ENCODE results near the gene TRMT11. TPM values are rescaled to one million over a fixed set of nuclear protein-coding genes. Genes with fewer than 3 reads are reported as not detected.
"Not testable (repeated sequence)": the region's sequence is repeated elsewhere in the genome, so short reads cannot be mapped to it uniquely, and the experiment has no call there.

Gene TRMT11
- total RNA-seq, 3 donors from 2014 or later (not counting 1 experiment from before 2014, with no cell fraction given) = 12.2 to 16.6 (median 12.7) TPM

DNA sequence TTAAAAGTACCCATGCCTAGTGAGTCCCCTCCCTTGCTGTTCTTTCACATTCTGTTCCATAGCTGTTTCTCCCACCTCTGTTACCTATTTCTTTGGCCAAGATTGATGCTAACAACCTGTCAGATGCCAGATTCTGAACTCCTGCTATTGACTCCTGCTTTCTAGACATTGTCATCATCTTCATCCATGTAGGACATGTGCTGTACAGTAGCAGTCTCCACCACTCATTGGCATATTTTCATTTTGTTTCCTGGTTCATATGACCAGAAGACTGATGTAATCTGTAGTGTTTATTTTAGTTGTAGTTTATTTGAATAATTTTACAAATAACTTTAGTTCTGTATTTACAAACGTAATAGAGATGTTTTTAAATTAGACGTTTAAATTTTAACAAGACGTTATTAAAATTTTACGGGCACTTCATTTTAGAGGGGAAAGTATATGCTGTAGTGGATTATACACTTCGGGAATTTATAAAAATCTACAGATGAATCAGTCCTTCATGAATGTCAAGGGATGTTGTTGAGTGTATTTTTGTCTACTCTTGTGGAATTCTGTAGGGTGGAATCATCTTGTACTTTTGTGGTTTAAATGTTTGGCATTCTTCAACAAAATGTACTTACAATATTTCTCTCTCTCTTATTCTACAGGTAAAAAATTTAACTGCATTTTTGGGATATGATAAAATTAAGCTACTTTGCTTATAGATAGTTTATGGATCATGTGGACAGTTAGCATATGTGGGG lies 34.1 kb downstream of the TRMT11 start:
- intact Hi-C loops (cut with micrococcal nuclease) = no loop called here
- H3K27ac Mint-ChIP-seq = no peak overlapping the region
- DNase-seq (no peak), ATAC-seq (no peak)
- Histone ChIP-seq H3K36me3 (ENCODE audit: control insufficient read depth, insufficient read depth, low read length) (peaks cover 46% of the 10 kb centered on the region), H3K27ac (ENCODE audit: low read length) (no peak overlapping the region), H3K4me1 (ENCODE audit: control insufficient read depth, insufficient read depth, low read length) (no peaks in the 10 kb centered on the region), H3K9me3 (ENCODE audit: control insufficient read depth, insufficient read depth, low read length) (no peaks in the 10 kb centered on the region), H3K27me3 (ENCODE audit: control insufficient read depth, insufficient read depth, low read length) (no peaks in the 10 kb centered on the region), H3K4me3 (ENCODE audit: low read length) (no peak overlapping the region)
- H3K27me3 Mint-ChIP-seq (ENCODE audit: low read depth in 2 of 2) = no peaks in the 10 kb centered on the region
- 93% methylated on average over 4 of the region's 5 CpGs for WGBS (ENCODE audit: insufficient coverage)
- H3K4me1 Mint-ChIP-seq = no peaks in the 10 kb centered on the region
- H3K9me3 Mint-ChIP-seq = no peaks in the 10 kb centered on the region
- H3K4me3 Mint-ChIP-seq = no peak overlapping the region
- peaks cover 14% of the 10 kb centered on the region for H3K36me3 Mint-ChIP-seq
- TF ChIP-seq, protein P1, sequence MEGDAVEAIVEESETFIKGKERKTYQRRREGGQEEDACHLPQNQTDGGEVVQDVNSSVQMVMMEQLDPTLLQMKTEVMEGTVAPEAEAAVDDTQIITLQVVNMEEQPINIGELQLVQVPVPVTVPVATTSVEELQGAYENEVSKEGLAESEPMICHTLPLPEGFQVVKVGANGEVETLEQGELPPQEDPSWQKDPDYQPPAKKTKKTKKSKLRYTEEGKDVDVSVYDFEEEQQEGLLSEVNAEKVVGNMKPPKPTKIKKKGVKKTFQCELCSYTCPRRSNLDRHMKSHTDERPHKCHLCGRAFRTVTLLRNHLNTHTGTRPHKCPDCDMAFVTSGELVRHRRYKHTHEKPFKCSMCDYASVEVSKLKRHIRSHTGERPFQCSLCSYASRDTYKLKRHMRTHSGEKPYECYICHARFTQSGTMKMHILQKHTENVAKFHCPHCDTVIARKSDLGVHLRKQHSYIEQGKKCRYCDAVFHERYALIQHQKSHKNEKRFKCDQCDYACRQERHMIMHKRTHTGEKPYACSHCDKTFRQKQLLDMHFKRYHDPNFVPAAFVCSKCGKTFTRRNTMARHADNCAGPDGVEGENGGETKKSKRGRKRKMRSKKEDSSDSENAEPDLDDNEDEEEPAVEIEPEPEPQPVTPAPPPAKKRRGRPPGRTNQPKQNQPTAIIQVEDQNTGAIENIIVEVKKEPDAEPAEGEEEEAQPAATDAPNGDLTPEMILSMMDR (IDR thresholded peaks at IDR 0.05) = no peak

DNA sequence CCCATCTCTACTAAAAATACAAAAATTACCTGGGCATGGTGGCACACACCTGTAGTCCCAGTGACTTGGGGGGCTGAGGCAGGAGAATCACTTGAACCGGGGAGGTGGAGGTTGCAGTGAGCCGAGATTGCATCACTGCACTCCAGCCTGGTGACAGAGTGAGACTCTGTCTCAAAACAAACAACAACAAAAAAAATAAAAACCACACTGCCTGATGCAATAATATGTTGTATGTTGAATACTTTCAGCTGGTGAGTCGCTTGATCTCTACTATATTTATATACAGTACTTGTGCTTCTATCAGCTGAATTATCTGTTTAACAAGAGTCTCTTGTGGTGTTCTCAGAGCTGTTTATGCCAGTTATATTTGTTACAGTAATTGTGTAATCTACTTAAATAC lies 37.1 kb downstream of the TRMT11 start:
- H3K9me3 ChIP-seq (ENCODE audit: control insufficient read depth, insufficient read depth, low read length); H3K27ac Mint-ChIP-seq; H3K9me3 Mint-ChIP-seq; H3K4me1 ChIP-seq (ENCODE audit: control insufficient read depth, insufficient read depth, low read length); H3K4me3 ChIP-seq (ENCODE audit: low read length); ATAC-seq; H3K27me3 ChIP-seq (ENCODE audit: control insufficient read depth, insufficient read depth, low read length); H3K27me3 Mint-ChIP-seq (ENCODE audit: low read depth in 2 of 2); DNase-seq; intact Hi-C loops (cut with micrococcal nuclease); H3K4me1 Mint-ChIP-seq; H3K4me3 Mint-ChIP-seq; H3K27ac ChIP-seq (ENCODE audit: low read length): not testable (repeated sequence)
- H3K36me3 Mint-ChIP-seq = peaks cover 13% of the 10 kb centered on the region
- WGBS (ENCODE audit: insufficient coverage) = 100% methylated on average over 2 of the region's 3 CpGs
- H3K36me3 ChIP-seq (ENCODE audit: control insufficient read depth, insufficient read depth, low read length) = peaks cover 48% of the 10 kb centered on the region

DNA sequence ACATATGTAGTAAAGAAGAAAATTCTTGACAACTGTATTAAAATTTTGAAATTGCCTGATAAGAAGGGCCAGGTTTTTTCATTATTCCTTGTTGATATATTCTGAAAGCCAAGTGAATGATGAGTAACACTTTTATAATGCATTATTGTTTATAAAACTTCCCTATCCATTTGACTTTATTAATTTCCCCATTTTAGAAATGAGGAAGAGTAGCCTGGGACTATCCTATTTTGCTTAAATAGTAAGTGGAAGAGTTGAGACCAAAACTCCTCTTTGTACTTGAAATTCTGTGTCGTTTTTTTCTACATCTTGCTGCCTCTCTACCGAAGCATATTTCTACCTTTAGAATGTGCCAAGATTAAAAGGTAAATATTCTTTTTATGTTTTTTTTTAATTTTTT lies 39.7 kb downstream of the TRMT11 start:
- TF ChIP-seq, protein P1 (IDR thresholded peaks at IDR 0.05) = no peak
- no peak overlapping the region for H3K4me3 ChIP-seq (ENCODE audit: low read length)
- DNase-seq (no peak), ATAC-seq (no peak)
- no peaks in the 10 kb centered on the region for H3K27me3 ChIP-seq (ENCODE audit: control insufficient read depth, insufficient read depth, low read length)
- peaks cover 39% of the 10 kb centered on the region for H3K36me3 ChIP-seq (ENCODE audit: control insufficient read depth, insufficient read depth, low read length)
- Mint-ChIP-seq H3K4me1 (no peaks in the 10 kb centered on the region), H3K27me3 (ENCODE audit: low read depth in 2 of 2) (no peaks in the 10 kb centered on the region), H3K27ac (no peak overlapping the region), H3K4me3 (no peak overlapping the region), H3K36me3 (peaks cover 10% of the 10 kb centered on the region), H3K9me3 (no peaks in the 10 kb centered on the region)
- no peaks in the 10 kb centered on the region for H3K9me3 ChIP-seq (ENCODE audit: control insufficient read depth, insufficient read depth, low read length)
- H3K27ac ChIP-seq (ENCODE audit: low read length) = no peak overlapping the region
- H3K4me1 ChIP-seq (ENCODE audit: control insufficient read depth, insufficient read depth, low read length) = no peaks in the 10 kb centered on the region
- intact Hi-C loops (cut with micrococcal nuclease) = no loop called here
- 100% methylated on average over 1 of the region's 2 CpGs for WGBS (ENCODE audit: insufficient coverage)

DNA sequence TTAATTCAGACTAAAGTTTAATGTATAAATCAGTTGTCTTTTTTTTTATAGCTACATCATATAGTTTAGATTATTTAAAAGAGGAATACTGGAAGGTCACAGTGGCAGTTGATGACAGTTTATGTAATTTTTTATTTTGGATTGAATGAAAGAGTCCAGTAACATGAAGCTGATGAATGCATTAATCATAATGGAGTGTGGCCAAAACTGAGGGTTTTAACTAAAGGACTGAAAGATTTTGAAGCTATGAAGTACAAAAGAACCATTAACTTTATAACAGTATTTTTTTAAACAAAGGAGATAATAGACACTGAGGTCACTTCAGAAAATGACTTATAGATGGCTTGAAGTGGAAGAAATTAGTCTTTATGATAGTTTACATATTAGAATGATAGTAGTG lies 41.3 kb downstream of the TRMT11 start:
- Histone ChIP-seq H3K27ac (ENCODE audit: low read length) (no peak overlapping the region), H3K4me1 (ENCODE audit: control insufficient read depth, insufficient read depth, low read length) (no peaks in the 10 kb centered on the region), H3K36me3 (ENCODE audit: control insufficient read depth, insufficient read depth, low read length) (peaks cover 29% of the 10 kb centered on the region), H3K27me3 (ENCODE audit: control insufficient read depth, insufficient read depth, low read length) (no peaks in the 10 kb centered on the region), H3K4me3 (ENCODE audit: low read length) (no peak overlapping the region), H3K9me3 (ENCODE audit: control insufficient read depth, insufficient read depth, low read length) (no peaks in the 10 kb centered on the region)
- TF ChIP-seq, protein P1 (IDR thresholded peaks at IDR 0.05) = no peak
- Mint-ChIP-seq H3K27me3 (ENCODE audit: low read depth in 2 of 2) (no peaks in the 10 kb centered on the region), H3K9me3 (no peaks in the 10 kb centered on the region), H3K36me3 (peaks cover 6% of the 10 kb centered on the region), H3K4me1 (no peaks in the 10 kb centered on the region), H3K27ac (no peak overlapping the region), H3K4me3 (no peak overlapping the region)
- ATAC-seq (no peak), DNase-seq (no peak)
- intact Hi-C loops (cut with micrococcal nuclease) = no loop called here

Data from natural killer cell (primary cell).